Ishikawa (cell line): ENCODE measurements around the gene MAST2.

Experiments
- CEBPB ChIP-seq: IDR thresholded peaks from 2 replicates; pipeline ENCODE4 v1.6.1; 2012
- CREB1 ChIP-seq: IDR thresholded peaks from 2 replicates; pipeline ENCODE4 v1.6.1; 2012; ENCODE audit warnings: low read depth
- EGR1 ChIP-seq: IDR thresholded peaks from 2 replicates; pipeline ENCODE4 v1.6.1; 2012
- EP300 ChIP-seq: IDR thresholded peaks from 2 replicates; pipeline ENCODE4 v1.6.1; 2012; ENCODE audit warnings: borderline replicate concordance
- FOXM1 ChIP-seq: IDR thresholded peaks from 2 replicates; pipeline ENCODE4 v1.6.1; 2012; ENCODE audit warnings: low read depth, borderline replicate concordance
- MAX ChIP-seq: IDR thresholded peaks from 2 replicates; pipeline ENCODE4 v1.6.1; 2012
- NFIC ChIP-seq: IDR thresholded peaks from 2 replicates; pipeline ENCODE4 v1.6.1; 2012
- RAD21 ChIP-seq: IDR thresholded peaks from 2 replicates; pipeline ENCODE4 v1.6.1; 2012; ENCODE audit warnings: low read depth
- REST ChIP-seq: IDR thresholded peaks from 2 replicates; pipeline ENCODE4 v1.6.1; 2012; ENCODE audit warnings: low read depth, mild to moderate bottlenecking
- TAF1 ChIP-seq: IDR thresholded peaks from 2 replicates; pipeline ENCODE4 v1.6.1; 2012; ENCODE audit warnings: low read depth, mild to moderate bottlenecking
- TCF12 ChIP-seq: IDR thresholded peaks from 2 replicates; pipeline ENCODE4 v1.6.1; 2012; ENCODE audit warnings: low read depth
- TEAD4 ChIP-seq: IDR thresholded peaks from 2 replicates; pipeline ENCODE4 v1.6.1; 2012
- USF1 ChIP-seq: IDR thresholded peaks from 2 replicates; pipeline ENCODE4 v1.6.1; 2012
- YY1 ChIP-seq: IDR thresholded peaks from 2 replicates; pipeline ENCODE4 v1.6.1; 2012; ENCODE audit warnings: low read depth
- ZBTB7A ChIP-seq: IDR thresholded peaks from 2 replicates; pipeline ENCODE4 v1.6.1; 2012; ENCODE audit warnings: low read depth

Gene MAST2

GRCh38 chr1:45824607-45825006 is 21.2 kb downstream of the MAST2 start:
- TF ChIP-seq TAF1: no peak
- TF ChIP-seq ZBTB7A: no peak
- no peak for TF ChIP-seq YY1
- TF ChIP-seq USF1: no peak
- TF ChIP-seq MAX: no peak
- TF ChIP-seq FOXM1: no peak
- TF ChIP-seq CEBPB: no peak
- no peak for TF ChIP-seq NFIC
- TF ChIP-seq TEAD4: no peak
- TF ChIP-seq CREB1: no peak
- TF ChIP-seq TCF12: no peak
- TF ChIP-seq EGR1: no peak
- no peak for TF ChIP-seq RAD21

- no peak for TF ChIP-seq FOXM1
- TF ChIP-seq REST: no peak
- TF ChIP-seq USF1: no peak
- no peak for TF ChIP-seq TEAD4
- no peak for TF ChIP-seq CREB1
- TF ChIP-seq NFIC: no peak
- no peak for TF ChIP-seq ZBTB7A
- TF ChIP-seq MAX: no peak
- no peak for TF ChIP-seq YY1
- no peak for TF ChIP-seq TAF1
- TF ChIP-seq TCF12: no peak
- no peak for TF ChIP-seq EGR1
- no peak for TF ChIP-seq CEBPB
- no peak for TF ChIP-seq RAD21
- no peak for TF ChIP-seq EP300
These were observed 23.8 kb downstream of the MAST2 start for GRCh38 chr1:45827256-45827655.

GRCh38 chr1:45828841-45829240 is 25.4 kb downstream of the MAST2 start:
- no peak for TF ChIP-seq TAF1
- no peak for TF ChIP-seq REST
- no peak for TF ChIP-seq TCF12
- no peak for TF ChIP-seq RAD21
- TF ChIP-seq FOXM1: no peak
- no peak for TF ChIP-seq CEBPB
- TF ChIP-seq EGR1: no peak
- TF ChIP-seq CREB1: no peak
- no peak for TF ChIP-seq USF1
- no peak for TF ChIP-seq YY1
- TF ChIP-seq TEAD4: no peak
- no peak for TF ChIP-seq EP300

GRCh38 chr1:45833361-45833760 is 29.9 kb downstream of the MAST2 start:
- no peak for TF ChIP-seq CEBPB
- TF ChIP-seq USF1: no peak
- TF ChIP-seq NFIC: no peak
- TF ChIP-seq TCF12: no peak
- no peak for TF ChIP-seq RAD21
- TF ChIP-seq MAX: no peak
- no peak for TF ChIP-seq YY1
- TF ChIP-seq ZBTB7A: no peak
- TF ChIP-seq CREB1: no peak
- TF ChIP-seq FOXM1: no peak
- no peak for TF ChIP-seq TAF1
- no peak for TF ChIP-seq EP300
- no peak for TF ChIP-seq TEAD4
- no peak for TF ChIP-seq REST
- TF ChIP-seq EGR1: no peak
